Sigmoid colon (tissue), 4 donors: ENCODE results near the gene KRT76.

ENCODE experiments used
- CTCF ChIP-seq, 4 experiments: fragments of 450-650 bp in 3 of 4; fragments of 200-600 bp in 1 of 4; IDR thresholded peaks; one replicate each; pipeline ENCODE4 v1.5.1; 2016 to 2019; ENCODE audit warnings: antibody characterized with exemption in 4 of 4, mild to moderate bottlenecking in 3 of 4, moderate library complexity in 2 of 4
- POLR2A ChIP-seq, 2 donors: fragments of 450-650 bp; IDR thresholded peaks; one replicate each; pipeline ENCODE4 v1.6.1; 2016; ENCODE audit warnings: antibody characterized with exemption in 2 of 2, mild to moderate bottlenecking in 2 of 2, moderate library complexity in 2 of 2
- POLR2AphosphoS5 ChIP-seq, 4 donors: sonication (generic); formaldehyde crosslinking; IDR thresholded peaks; one replicate each; pipeline ENCODE4 v1.6.1; 2017; ENCODE audit warnings: antibody characterized with exemption in 4 of 4

- TF ChIP-seq POLR2AphosphoS5 (IDR thresholded peaks at IDR 0.05) (no peak), CTCF (IDR thresholded peaks at IDR 0.05) (no peak), POLR2A (IDR thresholded peaks at IDR 0.05) (no peak)
These were observed 18.7 kb upstream of the KRT76 start, which contains the start of gene KRT3 for GRCh38 chr12:52795694-52796428.
